SU-DHL-6 (cell line): ENCODE results near the gene FAM120B.

Experiments used
- H2AFZ ChIP-seq: fragments of 200-600 bp; sonication (generic); 2 replicates; pipeline ENCODE4 v1.6.1; 2014; ENCODE audit warnings: low read depth, mild to moderate bottlenecking, moderate library complexity, mixed read lengths, antibody characterized with exemption, low read length; ENCODE audit not compliant: severe bottlenecking
- H3F3A ChIP-seq: fragments of 200-600 bp; shearing (Covaris generic); 2 replicates; pipeline ENCODE4 v1.6.0; 2016; ENCODE audit warnings: antibody characterized with exemption, mild to moderate bottlenecking; ENCODE audit not compliant: insufficient read depth
- H3K27ac ChIP-seq: fragments of 200-600 bp; sonication (generic); 2 replicates; pipeline ENCODE4 v1.5.1; 2016; ENCODE audit warnings: low read depth, mild to moderate bottlenecking, low read length, moderate library complexity, mixed read lengths
- H3K27me3 ChIP-seq: fragments of 200-600 bp; sonication (generic), shearing (Covaris generic); 2 replicates; pipeline ENCODE4 v1.6.0; 2014; ENCODE audit warnings: mild to moderate bottlenecking, low read length
- H3K36me3 ChIP-seq: fragments of 200-600 bp; sonication (generic); 2 replicates; pipeline ENCODE4 v1.6.1; 2014; ENCODE audit warnings: mild to moderate bottlenecking, low read length, mixed read lengths
- H3K4me2 ChIP-seq: fragments of 300-600, 200-600 bp; shearing (Covaris generic), sonication (generic); 2 replicates; pipeline ENCODE4 v1.6.0; 2014; ENCODE audit warnings: low read length, low read depth, mild to moderate bottlenecking; ENCODE audit not compliant: poor library complexity, severe bottlenecking
- H3K4me3 ChIP-seq: fragments of 200-600 bp; sonication (generic); 2 replicates; pipeline ENCODE4 v1.5.1; 2014; ENCODE audit warnings: antibody characterized with exemption, low read length, mild to moderate bottlenecking, mixed read lengths; ENCODE audit not compliant: insufficient read depth, poor library complexity, severe bottlenecking
- H3K79me2 ChIP-seq: fragments of 200-600 bp; sonication (generic); 2 replicates; pipeline ENCODE4 v1.6.1; 2014; ENCODE audit warnings: mild to moderate bottlenecking, low read length, moderate library complexity; ENCODE audit not compliant: insufficient read depth
- H3K9ac ChIP-seq: fragments of 200-600 bp; sonication (generic); 2 replicates; pipeline ENCODE4 v1.7.0; 2014; ENCODE audit warnings: mild to moderate bottlenecking, low read length
- H3K9me2 ChIP-seq: fragments of 200-600 bp; sonication (generic); replicated peaks from 2 replicates; pipeline ENCODE4 v1.6.1; 2014; ENCODE audit warnings: low read length; ENCODE audit not compliant: insufficient read depth
- H3K9me3 ChIP-seq: fragments of 200-600 bp; sonication (generic); 2 replicates; pipeline ENCODE4 v1.6.1; 2014; ENCODE audit warnings: low read length, mixed read lengths; ENCODE audit not compliant: insufficient read depth
- H4K20me1 ChIP-seq: fragments of 200-600 bp; sonication (generic); 2 replicates; pipeline ENCODE4 v1.6.1; 2014; ENCODE audit warnings: low read depth, mild to moderate bottlenecking, antibody characterized with exemption, low read length, moderate library complexity, mixed read lengths
- CTCF ChIP-seq: fragments of 200-600 bp; sonication (generic); IDR thresholded peaks from one replicate; pipeline ENCODE4 v1.5.1; 2017; ENCODE audit warnings: antibody characterized with exemption, mild to moderate bottlenecking, low read length, moderate library complexity; ENCODE audit not compliant: insufficient read depth, poor library complexity, severe bottlenecking
- EZH2phosphoT487 ChIP-seq: fragments of 200-600 bp; sonication (generic), shearing (Covaris generic); conservative IDR thresholded peaks from 2 replicates; pipeline ENCODE4 v1.6.1; 2018; ENCODE audit warnings: mild to moderate bottlenecking, antibody characterized with exemption, low read length, moderate library complexity, mixed read lengths

Gene FAM120B

DNA sequence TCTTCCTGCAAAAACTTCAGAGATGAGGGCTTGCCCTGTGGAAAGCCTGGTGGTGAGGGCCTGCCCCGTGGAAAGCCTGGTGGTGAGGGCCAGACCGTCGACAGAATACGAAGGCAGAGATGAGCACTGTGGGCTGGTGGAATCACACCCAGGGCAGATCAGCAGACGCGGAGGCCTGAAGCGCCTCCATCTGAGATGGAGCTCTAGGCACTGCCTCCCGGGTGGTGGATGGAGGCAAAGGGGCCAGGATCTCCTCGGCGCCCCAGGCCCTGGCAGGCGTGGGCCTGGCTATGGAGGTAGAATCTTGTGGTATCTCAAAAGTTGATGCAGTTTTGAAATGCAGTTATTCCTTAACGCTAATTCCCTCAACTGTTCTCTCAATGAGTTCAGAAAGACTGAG, 141.8 kb downstream of the FAM120B start:
- H3K9ac ChIP-seq, result no peak overlapping the region
- H3K9me2 ChIP-seq, result no peaks in the 10 kb centered on the region
- H2AFZ ChIP-seq, result no peak overlapping the region
- no peak overlapping the region for H3K4me2 ChIP-seq
- H4K20me1 ChIP-seq, result no peaks in the 10 kb centered on the region
- no peak overlapping the region for H3K27ac ChIP-seq
- H3K9me3 ChIP-seq, result no peaks in the 10 kb centered on the region
- no peaks in the 10 kb centered on the region for H3K79me2 ChIP-seq
- no peaks in the 10 kb centered on the region for H3K36me3 ChIP-seq
- TF ChIP-seq EZH2phosphoT487 (no peak), CTCF (no peak)
- no peaks in the 10 kb centered on the region for H3K27me3 ChIP-seq
- no peaks in the 10 kb centered on the region for H3F3A ChIP-seq
- H3K4me3 ChIP-seq, result no peak overlapping the region

- Histone ChIP-seq H3K79me2 (no peaks in the 10 kb centered on the region), H3K36me3 (no peaks in the 10 kb centered on the region), H3K9me2 (no peaks in the 10 kb centered on the region), H3K27me3 (no peaks in the 10 kb centered on the region), H3F3A (no peaks in the 10 kb centered on the region), H3K27ac (no peak overlapping the region), H3K9me3 (no peaks in the 10 kb centered on the region), H4K20me1 (no peaks in the 10 kb centered on the region), H3K4me2 (no peak overlapping the region), H2AFZ (no peak overlapping the region), H3K4me3 (no peak overlapping the region), H3K9ac (no peak overlapping the region)
- no peak for TF ChIP-seq CTCF
- no peak for TF ChIP-seq EZH2phosphoT487
Observed at GRCh38 chr6:170448751-170449630, 142.4 kb downstream of the FAM120B start.

DNA sequence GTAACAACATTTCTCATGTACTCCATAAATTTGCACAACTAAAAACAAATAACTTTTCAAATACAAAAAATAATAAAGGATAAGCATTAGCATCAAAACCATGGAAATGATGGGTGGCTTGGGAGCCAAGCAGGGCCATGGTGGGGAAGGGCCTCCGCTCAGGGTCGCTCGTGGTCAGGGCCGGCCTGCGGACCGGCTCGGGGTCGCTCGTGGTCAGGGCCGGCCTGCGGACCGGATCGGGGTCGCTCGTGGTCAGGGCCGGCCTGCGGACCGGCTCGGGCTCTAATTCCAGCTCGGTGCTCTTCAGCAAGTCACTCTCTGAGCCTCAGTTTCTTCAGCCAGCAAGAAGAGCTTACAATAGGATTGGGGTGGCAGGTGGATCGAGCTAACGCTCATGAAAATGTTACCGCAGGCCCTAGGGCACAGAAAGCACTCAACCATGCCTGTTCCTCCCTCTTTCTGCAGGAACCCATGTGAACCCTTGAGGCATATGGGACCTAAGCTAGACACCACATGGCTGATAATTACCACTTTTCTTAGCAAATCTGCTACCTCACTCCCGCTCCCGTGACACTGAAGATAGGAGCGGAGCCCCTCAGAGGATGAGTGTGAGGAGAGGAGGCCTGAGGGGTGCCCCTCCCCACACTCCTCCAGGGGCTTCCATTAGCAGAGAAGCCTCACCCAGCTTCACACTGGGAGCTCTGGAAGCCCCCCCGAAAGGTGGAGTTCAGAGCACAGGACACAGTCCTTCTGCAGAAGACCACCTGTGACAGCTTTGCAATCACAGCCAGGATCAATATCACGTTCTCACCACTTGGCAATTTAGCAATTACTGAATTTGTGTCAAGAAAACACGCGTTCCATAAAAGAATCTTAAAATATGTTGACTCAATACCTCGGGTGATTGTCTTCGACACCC, 143.5 kb downstream of the FAM120B start:
- H3K27me3 ChIP-seq, result no peaks in the 10 kb centered on the region
- H3K9me3 ChIP-seq, result no peaks in the 10 kb centered on the region
- H3K79me2 ChIP-seq, result no peaks in the 10 kb centered on the region
- no peak overlapping the region for H3K4me3 ChIP-seq
- H3K27ac ChIP-seq, result no peak overlapping the region
- no peak overlapping the region for H3K4me2 ChIP-seq
- TF ChIP-seq CTCF, result no peak
- TF ChIP-seq EZH2phosphoT487, result no peak
- H2AFZ ChIP-seq, result no peak overlapping the region
- H3K9ac ChIP-seq, result no peak overlapping the region
- no peaks in the 10 kb centered on the region for H3K36me3 ChIP-seq
- H3K9me2 ChIP-seq, result no peaks in the 10 kb centered on the region
- no peaks in the 10 kb centered on the region for H3F3A ChIP-seq
- H4K20me1 ChIP-seq, result no peaks in the 10 kb centered on the region
